Measurements from ENCODE around the gene OIP5.
"Not testable (repeated sequence)": the region's sequence is repeated elsewhere in the genome, so short reads cannot be mapped to it uniquely, and the experiment has no call there.

The OIP5 gene

GRCh38 chr15:41332194-41333025 is at the start of gene OIP5, which contains the start of gene NUSAP1:
OIP5 (minus strand) TSS chr15:41332591; CDS start chr15:41332561, 30 bp downstream.
NUSAP1 (plus strand) TSS chr15:41332881; CDS start chr15:41332958, 77 bp downstream.
- peak; percentile 94 for DNase-seq (ENCODE audit: low spot score)

GRCh38 chr15:41377978-41378377 is 45.6 kb upstream of the OIP5 start:
- DNase-seq (ENCODE audit: low spot score) = no peak

- DNase-seq (ENCODE audit: low spot score) = no peak
Measured at GRCh38 chr15:41367418-41367817, 35.0 kb upstream of the OIP5 start.

GRCh38 chr15:41354371-41354770 is 22.0 kb upstream of the OIP5 start:
- DNase-seq (ENCODE audit: low spot score) = no peak

DNA sequence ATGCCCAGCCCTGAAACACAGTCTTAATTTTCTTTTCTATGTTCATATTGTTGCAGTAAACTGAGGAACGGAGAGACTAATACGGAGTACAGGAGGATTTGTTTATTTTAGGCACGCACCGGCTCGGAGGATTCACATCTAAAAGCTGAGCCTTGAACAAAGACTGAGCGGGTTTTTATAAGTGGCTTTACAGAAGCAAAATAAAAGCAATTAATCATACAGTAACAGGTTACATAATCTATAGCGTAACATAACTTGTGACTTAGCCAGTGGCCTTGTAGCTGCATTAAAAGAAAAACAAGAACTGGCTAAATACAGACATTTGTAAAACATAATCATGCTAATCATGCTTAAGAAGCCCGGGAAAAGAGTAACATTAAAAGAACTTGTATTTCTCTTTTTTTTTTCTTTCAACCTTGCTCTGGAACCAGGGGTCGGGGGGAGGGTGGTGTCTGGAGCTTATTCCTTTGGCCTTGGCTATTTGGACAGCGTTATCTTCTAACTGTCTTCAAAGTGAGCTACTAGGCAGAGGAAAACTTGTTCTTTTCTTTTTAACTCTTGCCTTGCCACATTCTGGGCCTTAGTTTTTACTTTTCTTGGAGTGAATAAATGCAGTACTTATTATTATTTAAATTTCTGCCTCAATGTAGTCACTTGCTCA is 17.8 kb upstream of the OIP5 start:
- no peak for DNase-seq (ENCODE audit: low spot score)

DNA sequence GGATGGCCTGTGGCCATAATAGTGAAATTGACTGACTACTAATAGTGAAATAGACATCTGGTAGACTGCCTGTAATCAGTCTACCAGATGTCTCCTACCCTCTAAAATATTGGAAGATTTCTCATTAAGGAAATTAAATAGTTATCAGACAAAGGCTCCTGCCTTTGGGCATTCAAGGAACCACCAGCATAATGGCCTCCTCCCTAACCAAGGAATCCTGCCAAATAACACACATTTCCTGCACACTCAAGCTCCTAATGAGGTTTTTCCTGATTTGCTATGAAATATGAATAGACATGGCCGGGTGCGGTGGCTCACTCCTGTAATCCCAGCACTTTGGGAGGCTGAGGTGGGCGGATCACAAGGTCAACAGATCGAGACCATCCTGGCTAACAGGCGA is 14.8 kb upstream of the OIP5 start:
- DNase-seq (ENCODE audit: low spot score) = no peak

DNA sequence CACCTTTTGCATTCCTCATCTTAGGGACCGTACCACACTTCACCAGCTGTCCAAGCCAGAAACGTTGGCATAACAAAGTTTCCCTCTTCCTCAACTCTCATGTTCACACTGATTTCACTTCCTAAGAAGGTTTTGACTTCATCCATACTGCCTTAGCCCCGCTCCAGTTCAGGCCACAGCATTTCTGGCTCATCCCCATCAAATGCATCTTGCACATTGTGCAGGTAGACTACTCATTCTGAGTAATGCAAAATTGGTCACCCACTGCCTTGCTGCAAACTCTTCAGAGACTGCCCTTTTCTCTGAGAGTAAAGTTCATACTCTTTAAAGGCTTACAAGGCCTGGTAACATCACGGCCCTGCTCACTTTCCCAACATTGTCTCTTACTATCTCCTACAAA is 9.1 kb upstream of the OIP5 start:
- no peak for DNase-seq (ENCODE audit: low spot score)

- DNase-seq (ENCODE audit: low spot score) = no peak
Measured at GRCh38 chr15:41340189-41340695, 7.9 kb upstream of the OIP5 start.

- no peak for DNase-seq (ENCODE audit: low spot score)
Measured at GRCh38 chr15:41337631-41338522, 5.5 kb upstream of the OIP5 start.

GRCh38 chr15:41337047-41337446 is 4.7 kb upstream of the OIP5 start:
- no peak for DNase-seq (ENCODE audit: low spot score)

- no peak for DNase-seq (ENCODE audit: low spot score)
Measured at GRCh38 chr15:41336549-41336948, 4.2 kb upstream of the OIP5 start.

DNA sequence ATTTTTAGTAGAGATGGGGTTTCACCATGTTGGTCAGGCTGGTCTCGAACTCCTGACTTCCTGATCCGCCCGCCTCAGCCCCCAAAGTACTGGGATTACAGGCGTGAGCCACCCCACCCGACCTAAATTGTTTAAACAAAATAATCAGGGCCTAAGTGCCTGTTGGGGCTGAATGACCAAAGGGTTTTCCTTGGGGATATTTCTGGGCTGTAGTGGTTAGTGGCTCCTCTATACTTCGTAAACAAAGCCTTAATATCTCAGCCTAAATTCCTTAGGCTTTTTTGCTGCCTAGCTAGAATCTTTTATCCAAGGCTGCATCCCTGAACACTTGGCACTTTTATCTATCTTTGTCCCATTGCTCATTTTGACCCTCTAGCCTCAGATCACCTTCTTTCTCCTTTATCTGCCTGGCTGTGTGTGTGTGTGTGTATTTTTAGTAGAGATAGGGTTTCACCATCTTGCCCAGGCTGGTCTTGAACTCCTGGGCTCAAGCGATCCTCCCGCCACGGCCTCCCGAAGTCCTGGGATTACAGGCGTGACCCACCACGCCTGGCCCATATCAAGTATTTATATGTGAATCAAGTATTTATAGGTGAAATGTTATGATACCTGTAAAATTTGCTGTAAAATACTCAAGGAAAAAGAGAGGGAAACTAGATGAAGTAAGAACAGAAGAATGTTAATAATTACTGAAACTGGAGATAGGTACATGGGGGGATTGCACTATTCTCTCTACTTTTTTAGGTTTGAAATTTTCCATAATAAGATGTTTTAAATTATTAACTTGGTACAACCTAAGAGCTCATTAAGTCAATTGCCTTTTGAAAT is 2.1 kb upstream of the OIP5 start:
- no peak for DNase-seq (ENCODE audit: low spot score)

GRCh38 chr15:41333026-41333562 is 703 bp upstream of the OIP5 start:
- no peak for DNase-seq (ENCODE audit: low spot score)

- DNase-seq (ENCODE audit: low spot score) = no peak
Measured at GRCh38 chr15:41331833-41332193, 578 bp downstream of the OIP5 start.

- DNase-seq (ENCODE audit: low spot score) = no peak
Measured at GRCh38 chr15:41331281-41331680, 1.1 kb downstream of the OIP5 start.

DNA sequence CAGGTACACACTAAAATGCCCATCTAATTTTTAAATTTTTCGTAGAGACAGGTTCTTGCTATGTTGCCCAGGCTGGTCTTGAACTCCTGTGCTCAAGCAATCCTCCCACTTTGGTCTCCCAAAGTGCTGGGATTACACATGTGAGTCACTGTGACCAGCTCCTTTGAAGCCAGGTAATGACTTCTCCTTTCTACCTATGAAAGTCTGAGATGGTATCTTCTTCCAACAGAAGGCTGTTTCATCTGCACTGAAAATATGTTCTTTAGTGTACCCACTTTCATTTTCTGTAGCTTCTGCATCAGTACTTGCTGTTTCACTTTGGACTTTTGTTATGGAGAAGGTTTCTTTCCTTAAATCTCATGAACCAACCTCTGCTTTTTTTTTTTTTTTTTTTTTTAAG is 8.8 kb downstream of the OIP5 start:
- no peak for DNase-seq (ENCODE audit: low spot score)

DNA sequence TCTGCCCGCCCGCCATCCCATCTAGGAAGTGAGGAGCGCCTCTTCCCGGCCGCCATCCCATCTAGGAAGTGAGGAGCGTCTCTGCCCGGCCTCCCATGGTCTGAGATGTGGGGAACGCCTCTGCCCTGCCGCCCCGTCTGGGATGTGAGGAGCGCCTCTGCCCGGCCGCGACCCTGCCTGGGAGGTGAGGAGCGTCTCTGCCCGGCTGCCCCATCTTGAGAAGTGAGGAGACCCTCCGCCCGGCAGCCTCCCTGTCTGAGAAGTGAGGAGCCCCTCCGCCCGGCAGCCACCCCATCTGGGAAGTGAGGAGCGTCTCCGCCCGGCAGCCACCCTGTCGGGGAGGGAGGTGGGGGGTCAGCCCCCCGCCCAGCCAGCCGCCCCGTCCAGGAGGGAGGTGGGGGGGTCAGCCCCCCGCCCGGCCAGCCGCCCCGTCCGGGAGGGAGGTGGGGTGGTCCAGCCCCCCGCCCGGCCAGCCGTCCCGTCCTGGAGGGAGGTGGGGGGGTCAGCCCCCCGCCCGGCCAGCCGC is 11.5 kb downstream of the OIP5 start:
- DNase-seq (ENCODE audit: low spot score) = not testable (repeated sequence)

GRCh38 chr15:41309226-41309905 is 23.0 kb downstream of the OIP5 start:
- no peak for DNase-seq (ENCODE audit: low spot score)

DNA sequence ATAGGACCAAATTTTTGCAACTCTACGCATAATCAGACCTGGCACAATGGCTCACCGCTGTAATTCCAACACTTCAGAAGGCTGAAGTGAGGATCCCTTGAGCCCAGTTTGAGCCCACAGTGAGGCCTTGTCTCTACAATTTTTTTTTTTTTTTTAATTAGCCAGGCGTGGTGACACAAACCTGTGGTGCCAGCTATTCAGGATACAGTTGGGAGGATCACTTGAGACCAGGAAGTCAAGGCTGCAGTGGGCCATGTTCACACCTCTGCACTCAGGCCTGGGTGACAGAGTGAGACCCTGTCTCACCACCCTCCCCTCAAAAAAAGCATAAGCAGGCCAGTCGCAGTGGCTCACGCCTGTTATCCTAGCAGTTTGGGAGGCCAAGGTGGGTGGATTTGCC is 24.7 kb downstream of the OIP5 start:
- no peak for DNase-seq (ENCODE audit: low spot score)

- DNase-seq (ENCODE audit: low spot score) = no peak
Measured at GRCh38 chr15:41304149-41304770, 28.1 kb downstream of the OIP5 start.

All from left forelimb (tissue), 1 donor.